GM19397 (cell line): ENCODE measurements around the gene ADARB1.

Experiments
- ATAC-seq: cut with Tn5 transposase; IDR thresholded peaks from one replicate; pipeline ENCODE4 v1.9.1; 2021; ENCODE audit warnings: mild to moderate bottlenecking, moderate library complexity; ENCODE audit not compliant: unreplicated experiment

ADARB1 gene

GRCh38 chr21:45246386-45247320 is 172.3 kb downstream of the ADARB1 start:
- no peak for ATAC-seq

- no peak for ATAC-seq
These were observed 174.0 kb downstream of the ADARB1 start for GRCh38 chr21:45248301-45248892.

- no peak for ATAC-seq
These were observed 174.6 kb downstream of the ADARB1 start for GRCh38 chr21:45248893-45249381.

GRCh38 chr21:45249626-45250025 is 175.2 kb downstream of the ADARB1 start:
- ATAC-seq, result no peak

- no peak for ATAC-seq
These were observed 175.9 kb downstream of the ADARB1 start for GRCh38 chr21:45250272-45250671.

GRCh38 chr21:45250914-45251634 is 176.7 kb downstream of the ADARB1 start:
- no peak for ATAC-seq

GRCh38 chr21:45251635-45252447 is 177.5 kb downstream of the ADARB1 start:
- ATAC-seq, result no peak

GRCh38 chr21:45252448-45252925 is 178.1 kb downstream of the ADARB1 start:
- no peak for ATAC-seq

- no peak for ATAC-seq
These were observed 178.8 kb downstream of the ADARB1 start for GRCh38 chr21:45253180-45253579.

- ATAC-seq, result no peak
These were observed 179.5 kb downstream of the ADARB1 start for GRCh38 chr21:45253633-45254459.

GRCh38 chr21:45254460-45254930 is 180.1 kb downstream of the ADARB1 start:
- no peak for ATAC-seq

- ATAC-seq, result no peak
These were observed 181.1 kb downstream of the ADARB1 start for GRCh38 chr21:45255381-45256020.

GRCh38 chr21:45256021-45256911 is 181.9 kb downstream of the ADARB1 start:
- ATAC-seq, result no peak

- ATAC-seq, result no peak
These were observed 182.7 kb downstream of the ADARB1 start for GRCh38 chr21:45256912-45257672.

- no peak for ATAC-seq
These were observed 183.4 kb downstream of the ADARB1 start for GRCh38 chr21:45257673-45258341.

GRCh38 chr21:45258466-45258865 is 184.1 kb downstream of the ADARB1 start:
- no peak for ATAC-seq
